HG03097 (cell line): ENCODE measurements around the gene ODF2.
"Not testable (repeated sequence)": the region's sequence is repeated elsewhere in the genome, so short reads cannot be mapped to it uniquely, and the experiment has no call there.

Experiments
- ATAC-seq: cut with Tn5 transposase; IDR thresholded peaks from one replicate; pipeline ENCODE4 v1.9.1; 2021; ENCODE audit not compliant: unreplicated experiment, low FRiP score

The ODF2 gene

DNA sequence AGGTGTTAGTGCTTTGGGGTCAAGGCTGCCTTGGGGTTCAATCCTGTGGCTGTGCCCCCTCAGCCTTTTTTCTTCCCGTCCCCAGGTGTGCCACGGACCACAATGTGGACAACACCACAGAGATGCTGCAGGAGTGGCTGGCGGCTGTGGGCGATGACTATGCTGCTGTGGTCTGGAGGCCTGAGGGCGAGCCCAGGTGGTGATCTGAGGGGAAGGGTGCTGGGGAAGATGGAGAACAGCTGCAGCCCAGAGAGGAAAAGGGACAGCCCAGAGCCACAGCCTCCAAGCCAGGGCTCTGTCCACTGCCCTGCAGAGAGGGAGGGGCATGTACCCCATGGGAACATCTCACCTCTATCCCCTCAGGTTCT, 33.0 kb upstream of the ODF2 start:
- ATAC-seq = no peak

DNA sequence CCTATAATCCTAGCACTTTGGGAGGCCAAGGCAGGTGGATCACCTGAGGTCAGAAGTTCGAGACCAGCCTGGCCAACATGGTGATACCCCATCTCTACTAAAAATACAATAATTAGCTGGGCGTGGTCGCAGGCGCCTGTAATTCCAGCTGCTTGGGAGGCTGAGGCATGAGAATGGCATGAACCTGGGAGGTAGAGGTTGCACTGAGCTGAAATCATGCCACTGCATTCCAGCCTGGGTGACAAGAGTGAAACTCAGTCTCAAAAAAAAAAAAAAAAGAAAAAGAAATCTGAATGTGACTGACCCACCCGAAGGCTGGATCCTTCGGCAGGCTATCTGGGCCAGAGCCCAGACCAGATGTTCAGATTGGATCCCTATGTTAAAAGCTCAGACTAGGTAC, 32.5 kb upstream of the ODF2 start:
- not testable (repeated sequence) for ATAC-seq

DNA sequence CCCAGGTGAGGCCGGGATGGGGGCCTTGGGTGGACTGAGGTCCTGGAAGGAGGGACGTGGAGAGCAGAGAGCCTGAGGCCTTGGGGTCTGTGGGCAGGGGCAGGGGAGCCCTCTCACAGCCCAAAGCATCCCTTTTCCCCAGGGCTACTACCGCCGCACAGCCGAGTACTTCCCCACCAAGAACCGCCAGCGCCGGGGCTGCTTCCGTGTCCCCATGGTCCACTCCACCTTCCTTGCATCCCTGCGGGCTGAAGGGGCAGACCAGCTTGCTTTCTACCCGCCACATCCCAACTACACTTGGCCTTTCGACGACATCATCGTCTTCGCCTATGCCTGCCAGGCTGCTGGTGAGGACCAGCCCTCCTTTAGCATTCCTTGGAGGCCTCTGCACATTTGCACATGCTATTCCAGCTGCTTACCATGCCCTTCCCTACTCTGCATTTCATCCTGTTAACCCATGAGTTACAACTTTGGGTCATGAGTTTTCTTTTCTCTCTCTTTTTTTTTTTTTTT, 31.5 kb upstream of the ODF2 start:
- no peak for ATAC-seq

DNA sequence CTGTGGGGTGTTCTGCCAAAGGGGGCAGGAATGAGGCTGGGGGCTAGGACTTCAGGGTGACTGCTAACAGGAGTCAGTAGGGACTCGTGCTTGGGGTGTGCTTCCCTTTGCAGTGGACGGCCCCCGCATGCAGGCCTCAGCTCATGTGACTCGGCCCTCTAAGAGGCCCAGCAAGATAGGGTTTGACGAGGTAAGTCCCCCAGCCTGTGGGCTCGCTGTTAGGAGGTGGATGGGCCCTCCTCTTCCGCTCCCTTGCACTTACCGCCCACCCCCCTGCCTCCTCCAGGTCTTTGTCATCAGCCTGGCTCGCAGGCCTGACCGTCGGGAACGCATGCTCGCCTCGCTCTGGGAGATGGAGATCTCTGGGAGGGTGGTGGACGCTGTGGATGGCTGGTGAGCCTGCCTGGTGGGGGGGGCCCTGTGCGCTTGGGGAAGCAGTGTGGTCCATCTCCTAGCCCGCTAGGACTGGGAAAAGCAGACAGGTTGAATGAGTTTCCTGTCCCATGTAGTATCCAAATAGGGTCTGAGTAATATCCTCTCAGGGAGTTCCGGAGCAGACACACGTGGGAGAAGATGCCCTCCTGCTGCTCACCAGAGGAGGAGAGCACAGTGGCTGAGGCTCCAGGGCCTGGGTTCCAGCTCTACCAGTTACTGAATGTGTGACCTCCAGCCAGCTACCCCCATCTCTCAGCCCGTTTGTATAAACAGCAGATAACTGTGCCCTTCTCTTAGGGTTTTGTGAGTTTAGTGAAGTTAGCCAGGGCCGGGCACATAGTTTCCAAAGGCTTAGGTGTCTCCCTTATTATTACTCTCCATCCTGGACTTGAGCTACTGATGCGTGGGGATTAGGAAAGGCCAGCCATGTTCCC, 26.9 kb upstream of the ODF2 start:
- ATAC-seq = no peak

DNA sequence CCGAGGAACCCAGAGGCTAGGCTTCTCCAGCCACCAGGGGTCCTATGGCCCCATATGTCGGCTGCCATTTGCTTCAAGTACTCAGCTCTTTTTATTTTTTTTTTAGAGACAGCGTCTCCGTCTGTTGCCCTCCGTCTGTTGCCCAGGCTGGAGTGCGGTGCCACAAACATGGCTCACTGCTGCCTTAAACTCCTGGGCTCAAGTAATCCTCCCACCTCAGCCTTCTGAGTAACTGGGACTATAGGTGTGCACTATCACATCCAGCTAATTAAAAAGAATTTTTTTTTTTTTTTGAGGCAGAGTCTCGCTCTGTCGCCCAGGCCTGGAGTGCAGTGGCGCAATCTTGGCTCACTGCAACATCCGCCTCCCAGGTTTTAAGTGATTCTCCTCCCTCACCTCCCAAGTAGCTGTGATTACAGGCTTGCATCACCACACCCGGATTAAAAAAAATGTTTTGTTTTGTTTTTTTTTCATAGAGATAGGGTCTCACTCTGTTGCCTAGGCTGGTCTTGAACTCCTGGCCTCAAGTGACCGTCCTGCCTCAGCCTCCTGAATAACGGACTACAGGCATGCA, 26.2 kb upstream of the ODF2 start:
- no peak for ATAC-seq

DNA sequence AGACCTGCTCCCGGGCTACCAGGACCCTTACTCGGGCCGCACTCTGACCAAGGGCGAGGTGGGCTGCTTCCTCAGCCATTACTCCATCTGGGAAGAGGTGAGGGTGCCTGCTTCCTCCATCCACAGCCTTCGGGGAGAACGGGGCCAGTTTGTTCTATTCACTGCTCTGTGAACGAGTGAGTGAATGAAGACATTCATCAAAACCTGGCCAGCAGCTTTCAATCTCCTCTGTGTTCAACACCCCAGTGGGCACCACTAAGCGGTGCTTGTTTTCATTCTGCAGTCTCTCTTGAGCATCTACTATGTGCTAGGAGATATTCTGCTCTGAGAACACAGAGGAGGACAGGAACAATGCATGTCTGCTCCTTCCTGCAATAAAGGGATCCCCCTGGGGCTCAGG, 24.6 kb upstream of the ODF2 start:
- no peak for ATAC-seq

DNA sequence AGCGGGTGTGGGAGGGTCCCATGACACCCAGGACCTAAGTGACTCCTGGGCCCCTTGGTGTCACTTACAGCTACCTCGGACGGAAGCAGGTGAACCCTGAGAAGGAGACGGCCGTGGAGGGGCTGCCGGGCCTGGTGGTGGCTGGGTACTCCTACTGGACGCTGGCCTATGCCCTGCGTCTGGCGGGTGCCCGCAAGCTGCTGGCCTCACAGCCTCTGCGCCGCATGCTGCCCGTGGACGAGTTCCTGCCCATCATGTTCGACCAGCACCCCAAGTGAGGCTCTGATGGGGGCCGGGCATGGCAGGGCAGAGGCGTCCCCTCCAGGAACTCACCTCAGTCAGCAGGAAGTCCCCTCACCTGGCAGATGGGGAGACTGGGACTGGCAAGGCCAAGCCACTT, 21.5 kb upstream of the ODF2 start:
- ATAC-seq = no peak

DNA sequence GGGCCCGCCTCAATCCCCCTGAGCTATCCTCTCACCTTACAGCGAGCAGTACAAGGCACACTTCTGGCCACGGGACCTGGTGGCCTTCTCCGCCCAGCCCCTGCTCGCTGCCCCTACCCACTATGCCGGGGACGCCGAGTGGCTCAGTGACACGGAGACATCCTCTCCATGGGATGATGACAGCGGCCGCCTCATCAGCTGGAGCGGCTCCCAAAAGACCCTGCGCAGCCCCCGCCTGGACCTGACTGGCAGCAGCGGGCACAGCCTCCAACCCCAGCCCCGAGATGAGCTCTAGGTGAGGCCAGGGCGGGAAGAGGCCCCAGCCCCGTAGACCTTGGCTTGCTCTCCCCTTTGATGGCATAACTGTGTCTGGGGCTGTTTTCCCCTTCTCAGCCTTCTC, 20.2 kb upstream of the ODF2 start:
- no peak for ATAC-seq

DNA sequence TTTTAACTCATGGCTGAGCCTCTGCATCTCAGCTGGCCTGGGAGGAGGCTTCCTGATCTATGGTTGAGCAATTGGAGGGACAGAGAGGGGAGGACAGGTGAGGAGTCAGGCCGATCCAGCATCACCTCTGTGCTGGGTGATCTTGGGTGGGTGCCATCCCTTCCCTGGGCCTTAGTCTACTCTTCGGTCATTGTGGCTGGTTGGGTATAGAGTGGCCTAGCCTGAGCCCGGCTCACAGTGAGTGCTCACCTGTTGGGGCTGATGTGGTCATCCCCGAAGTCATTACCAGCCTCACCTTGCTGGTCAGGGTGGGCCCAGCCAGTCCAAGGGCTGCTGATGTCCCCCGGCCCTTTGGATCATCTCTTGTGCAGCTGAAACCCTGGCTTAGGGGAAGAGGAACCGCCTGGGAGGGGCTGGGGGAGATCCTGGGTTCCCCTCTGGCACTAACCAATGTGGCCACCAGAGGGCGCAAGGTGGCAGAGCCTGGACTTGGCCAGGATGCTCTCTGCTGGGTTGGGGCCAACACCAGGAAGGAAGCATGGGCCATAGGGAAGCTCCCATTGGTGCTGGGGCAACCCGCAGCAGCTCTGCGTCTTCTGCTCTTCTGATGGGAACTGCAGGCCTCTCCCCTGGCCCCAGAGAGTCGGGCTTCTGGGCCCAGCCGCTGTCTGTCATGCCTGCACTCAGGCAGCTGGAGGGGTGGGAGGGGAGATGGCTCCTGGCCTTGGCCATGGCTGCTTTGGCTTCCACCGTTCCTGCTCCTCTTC, 17.3 kb upstream of the ODF2 start:
- ATAC-seq = peak; percentile 63

DNA sequence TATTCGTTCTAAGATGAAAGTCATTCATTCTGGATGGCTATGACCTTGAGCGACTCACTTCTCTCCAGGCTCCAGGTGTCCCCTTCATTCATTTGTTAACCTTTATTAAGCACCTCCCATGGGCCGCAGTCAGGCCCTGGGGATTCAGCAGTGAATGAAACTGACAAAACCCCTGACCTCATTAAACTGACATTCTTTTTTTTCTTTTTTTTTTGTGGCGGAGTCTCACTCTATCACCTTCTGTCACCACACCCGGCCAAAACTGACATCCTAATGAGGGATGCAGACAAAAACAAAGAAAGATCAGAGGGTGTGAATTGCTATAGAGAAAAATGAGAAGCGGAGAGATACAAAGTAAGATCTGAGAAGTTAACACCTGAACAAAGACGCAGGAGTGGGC, 16.5 kb upstream of the ODF2 start:
- no peak for ATAC-seq

DNA sequence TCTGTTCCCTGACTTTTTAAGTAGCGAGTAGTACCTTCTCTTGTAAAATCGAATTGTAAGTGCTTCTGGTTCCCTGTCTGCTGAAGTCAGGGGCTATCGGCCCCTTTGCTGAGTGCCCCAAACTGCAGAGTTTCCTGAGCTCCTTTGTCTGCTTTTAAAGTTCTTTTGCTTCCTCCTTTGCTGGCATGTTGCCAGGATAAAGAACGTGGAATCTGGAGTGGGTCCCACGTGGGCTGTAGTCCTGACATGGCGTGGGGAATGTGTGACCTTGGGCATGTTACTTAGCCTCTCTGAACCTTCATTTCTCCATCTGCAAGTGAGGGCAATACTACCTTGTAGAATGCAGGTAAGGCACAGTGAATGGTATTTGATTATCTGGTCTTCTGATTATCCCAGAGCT, 13.7 kb upstream of the ODF2 start:
- no peak for ATAC-seq

DNA sequence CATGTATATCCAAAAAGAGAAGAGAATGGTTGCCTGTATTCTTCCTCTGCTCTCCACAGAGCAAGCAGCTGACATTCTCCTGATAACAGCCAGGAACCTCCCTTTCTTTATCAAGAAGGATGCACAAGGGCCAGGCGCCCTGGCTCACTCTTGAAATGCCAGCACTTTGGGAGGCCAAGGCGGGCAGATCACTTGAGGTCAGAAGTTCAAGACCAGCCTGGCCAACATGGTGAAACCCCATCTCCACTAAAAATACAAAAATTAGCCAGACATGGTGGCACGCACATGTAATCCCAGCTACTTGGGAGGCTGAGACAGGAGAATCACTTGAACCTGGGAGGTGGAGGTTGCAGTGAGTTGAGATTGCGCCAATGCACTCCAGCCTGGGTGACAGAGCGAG, 9.3 kb upstream of the ODF2 start:
- not testable (repeated sequence) for ATAC-seq

DNA sequence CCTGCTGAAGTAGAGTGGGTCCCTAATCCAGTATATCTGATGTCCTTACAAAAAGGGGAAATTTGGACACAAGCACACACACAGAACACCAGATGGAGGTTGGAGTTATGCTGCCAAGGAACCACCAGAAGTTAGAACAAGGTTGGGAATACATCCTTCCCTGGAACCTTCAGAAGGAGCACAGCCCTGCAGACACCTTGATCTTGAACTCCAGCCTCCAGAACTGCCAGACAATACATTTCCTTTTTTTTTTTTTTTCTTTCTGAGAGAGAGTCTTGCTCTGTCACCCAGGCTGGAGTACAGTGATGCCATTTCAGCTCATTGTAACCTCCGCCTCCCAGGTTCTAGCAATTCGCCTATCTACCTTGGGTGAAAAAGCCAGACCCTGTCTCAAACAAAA, 7.1 kb upstream of the ODF2 start:
- no peak for ATAC-seq

DNA sequence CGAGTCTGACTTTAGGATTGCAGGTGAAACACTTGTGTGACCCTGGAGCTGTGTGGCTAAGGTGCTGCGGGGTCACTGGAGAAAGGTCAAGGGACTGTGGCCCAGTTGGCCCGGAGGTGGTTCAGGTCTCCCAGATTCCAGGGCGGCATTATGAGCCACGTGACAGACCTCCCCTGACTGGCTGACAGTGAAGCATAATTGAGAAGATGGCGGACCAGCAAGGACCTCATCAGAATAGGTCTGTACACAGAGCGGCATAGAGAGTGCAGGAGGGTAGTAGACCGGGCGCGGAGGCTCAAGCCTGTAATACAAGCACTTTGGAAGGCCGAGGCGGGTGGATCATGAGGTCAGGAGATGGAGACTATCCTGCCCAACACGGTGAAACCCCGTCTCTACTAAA, 815 bp upstream of the ODF2 start:
- no peak for ATAC-seq

DNA sequence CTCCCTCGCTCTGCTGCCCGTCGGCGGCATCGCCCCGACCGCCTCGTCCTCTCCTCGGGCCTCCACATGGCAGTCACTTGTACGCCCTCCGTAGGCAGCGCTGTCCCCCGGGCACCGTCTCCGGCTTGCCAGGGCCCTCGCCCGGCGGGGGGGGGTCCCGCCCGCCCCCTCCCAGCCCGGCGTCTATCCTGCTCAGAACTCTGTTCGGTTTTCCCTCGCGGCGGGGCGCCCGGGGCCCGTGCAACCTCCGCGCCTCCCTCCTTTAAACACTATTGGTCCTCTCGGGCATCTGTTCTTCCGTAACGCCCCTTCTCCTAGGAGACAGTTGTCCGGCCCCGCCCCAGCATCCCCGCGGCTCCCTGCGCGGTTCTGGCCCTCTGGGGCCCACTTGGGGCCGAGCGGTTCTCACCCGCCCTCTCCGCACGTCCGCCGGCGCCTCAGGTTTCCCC, 831 bp downstream of the ODF2 start:
- ATAC-seq = peak; percentile 40

DNA sequence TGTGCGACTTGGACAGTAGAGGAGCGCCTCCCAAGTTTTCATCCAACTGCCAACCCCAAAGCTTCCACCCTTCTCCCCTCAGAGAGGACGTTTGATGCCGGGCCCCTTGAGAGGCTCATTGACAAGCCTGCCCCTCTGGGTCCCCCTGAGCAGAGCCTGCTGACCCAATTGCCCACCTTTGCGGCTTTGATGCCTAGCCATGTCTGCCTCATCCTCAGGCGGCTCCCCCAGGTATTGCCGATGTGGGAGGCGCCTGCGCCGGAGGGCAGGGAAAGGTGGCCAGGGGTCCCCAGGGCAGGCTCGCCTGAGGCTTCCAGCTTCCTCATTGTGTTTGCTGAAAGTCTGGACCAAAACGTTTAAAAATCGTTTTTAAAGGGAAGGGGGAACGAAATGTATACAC, 1.4 kb downstream of the ODF2 start:
- no peak for ATAC-seq

DNA sequence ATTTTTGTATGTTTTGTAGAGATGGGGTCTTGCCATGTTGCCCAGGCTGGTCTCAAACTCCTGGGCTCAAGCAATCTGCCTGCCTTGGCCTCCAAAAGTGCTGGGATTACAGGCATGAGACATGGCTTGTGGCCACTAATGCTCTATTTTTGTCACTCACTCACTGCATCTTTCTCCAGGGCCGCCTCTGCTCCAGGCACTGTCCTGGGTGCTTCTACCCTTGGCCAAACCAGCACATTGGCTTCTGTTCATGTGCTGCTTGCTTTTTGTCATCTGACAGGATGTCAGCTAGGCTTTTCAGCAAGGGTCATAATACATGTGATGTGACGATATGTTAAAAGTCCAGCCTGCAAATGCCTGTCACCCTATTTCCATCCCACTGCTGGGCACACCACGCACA, 3.2 kb downstream of the ODF2 start:
- no peak for ATAC-seq

DNA sequence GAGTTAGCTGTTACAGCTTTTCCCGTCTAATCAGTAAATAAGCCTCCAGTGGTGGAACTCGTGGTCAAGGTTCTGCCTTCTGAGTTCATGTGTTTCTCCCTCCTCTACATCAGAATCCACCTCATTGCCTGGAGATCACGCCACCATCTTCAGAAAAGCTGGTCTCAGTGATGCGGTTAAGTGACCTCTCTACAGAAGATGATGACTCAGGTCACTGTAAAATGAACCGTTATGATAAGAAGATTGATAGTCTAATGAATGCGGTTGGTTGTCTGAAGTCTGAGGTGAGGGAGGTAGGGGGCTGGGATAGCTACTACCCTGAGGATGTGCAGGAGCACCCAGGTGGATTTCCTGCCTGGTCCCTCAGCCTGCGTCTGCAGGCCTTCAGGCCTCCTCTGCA, 13.3 kb downstream of the ODF2 start:
- ATAC-seq = no peak

DNA sequence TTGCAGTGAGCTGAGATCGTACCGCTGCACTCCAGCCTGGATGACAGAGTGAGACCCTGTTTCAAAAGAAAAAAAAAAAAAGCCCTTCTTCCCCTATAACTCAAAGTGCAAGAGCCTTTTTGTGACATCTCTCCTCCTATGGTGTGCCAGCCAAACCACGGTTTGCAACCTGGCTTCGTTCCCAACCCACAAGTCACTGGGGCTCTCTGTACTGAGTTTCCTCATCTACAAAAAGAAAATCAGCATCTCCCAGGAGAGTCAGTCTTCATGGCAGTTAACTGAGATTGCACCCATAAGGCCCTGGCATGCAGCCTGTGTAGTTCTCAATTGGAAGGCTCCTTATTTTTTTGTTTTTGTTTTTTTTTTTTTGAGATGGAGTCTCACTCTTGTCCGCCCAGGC, 14.8 kb downstream of the ODF2 start:
- no peak for ATAC-seq

DNA sequence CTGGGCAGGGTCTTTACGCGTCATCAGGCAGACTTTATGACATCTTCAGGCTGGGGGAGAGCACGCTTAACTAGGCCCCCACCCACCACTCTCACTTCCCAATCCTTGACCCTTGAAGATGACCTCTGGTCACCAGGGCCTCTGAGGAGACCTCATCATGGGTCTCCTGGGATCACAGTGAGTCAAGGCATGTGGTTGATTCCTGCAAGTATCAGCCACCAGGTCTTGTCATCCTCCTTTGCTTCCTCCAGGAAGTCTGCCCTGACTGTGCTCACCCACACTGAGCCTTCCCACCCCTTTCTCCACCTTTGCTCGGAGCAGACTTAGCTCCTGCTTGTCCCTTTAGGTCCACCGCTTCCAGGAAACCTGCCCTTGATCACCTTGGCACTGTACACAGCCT, 17.3 kb downstream of the ODF2 start:
- no peak for ATAC-seq

DNA sequence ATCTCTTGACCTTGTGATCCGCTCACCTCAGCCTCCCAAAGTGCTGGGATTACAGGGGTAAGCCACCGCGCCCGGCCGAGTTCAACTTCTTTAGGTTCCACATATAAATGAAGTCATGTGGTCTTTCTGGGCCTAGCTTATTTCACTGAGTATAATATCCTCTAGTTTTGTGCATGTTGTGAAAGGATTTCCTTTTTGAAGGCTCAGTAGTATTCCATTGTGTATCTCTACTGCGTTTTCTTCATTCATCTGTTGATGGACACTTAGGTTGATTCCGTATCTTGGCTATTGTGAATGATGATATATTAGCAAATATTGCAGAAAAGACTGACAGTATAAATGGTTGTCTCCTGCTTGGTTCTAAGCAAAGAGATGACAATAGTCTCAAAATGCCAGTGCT, 20.1 kb downstream of the ODF2 start:
- ATAC-seq = no peak

DNA sequence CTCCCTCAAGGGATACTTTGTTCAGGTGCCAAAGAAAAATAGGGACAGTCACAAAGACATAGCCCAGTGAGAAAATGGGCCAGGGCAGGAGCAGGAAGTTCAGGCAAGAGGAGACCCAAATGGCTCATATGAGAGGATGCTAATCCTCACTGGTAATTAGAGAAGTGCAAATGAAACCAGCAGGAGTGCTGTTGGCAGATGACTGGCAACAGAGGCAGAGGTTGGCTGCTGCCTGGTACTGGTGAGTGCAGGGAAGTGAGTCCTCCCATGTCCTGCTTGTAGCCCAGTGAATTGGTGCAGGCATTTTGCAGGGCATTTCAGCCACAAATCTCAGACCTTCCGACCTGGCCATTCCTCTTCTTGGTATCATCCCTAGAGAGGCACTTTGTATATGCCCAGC, 23.5 kb downstream of the ODF2 start:
- no peak for ATAC-seq
